CD4-positive, alpha-beta memory T cell (primary cell): ENCODE results near the gene CLTRN. TPM values are rescaled to one million over a fixed set of nuclear protein-coding genes. Genes with fewer than 3 reads are reported as not detected.

Experiments
- CTCF ChIA-PET: fragments of 350-600 bp; sonication (Branson Sonifier 250); formaldehyde crosslinking; loops from one replicate; lab custom pipeline; 2021; ENCODE audit warnings: inconsistent platforms; ENCODE audit not compliant: partially characterized antibody; lab: Charles Lee
- POLR2A ChIA-PET: fragments of 350-600 bp; sonication (Branson Sonifier 250); formaldehyde crosslinking; loops from one replicate; lab custom pipeline; 2021; ENCODE audit not compliant: partially characterized antibody; lab: Charles Lee
- DNase-seq, 5 donors: peaks; one replicate each; pipeline versions ENCODE4 v3.0.0 to v3.0.0-alpha.2; 2020 to 2022; ENCODE audit warnings: mixed read lengths in 1 of 5
- H3K27ac ChIP-seq: one replicate; pipeline ENCODE4 v1.7.0; 2013; ENCODE audit warnings: low read depth, low read length
- H3K27me3 ChIP-seq: 2 replicates; pipeline ENCODE4 v1.7.0; 2013; ENCODE audit warnings: mild to moderate bottlenecking, low read length, moderate library complexity; ENCODE audit not compliant: insufficient read depth
- H3K36me3 ChIP-seq: 2 replicates; pipeline ENCODE4 v1.7.0; 2013; ENCODE audit warnings: mild to moderate bottlenecking, low read length, moderate library complexity; ENCODE audit not compliant: insufficient read depth
- H3K4me1 ChIP-seq: 2 replicates; pipeline ENCODE4 v1.7.0; 2013; ENCODE audit warnings: mild to moderate bottlenecking, low read length, moderate library complexity; ENCODE audit not compliant: insufficient read depth
- H3K4me3 ChIP-seq, 2 donors: one replicate each; pipeline ENCODE4 v1.7.0; 2013; ENCODE audit warnings: low read length in 2 of 2, mild to moderate bottlenecking in 1 of 2
- H3K9me3 ChIP-seq, 2 donors: one replicate each; pipeline ENCODE4 v1.7.0; 2013; ENCODE audit warnings: low read length in 2 of 2, control low read depth in 1 of 2; ENCODE audit not compliant: control insufficient read depth in 1 of 2
- H3K27ac Mint-ChIP-seq, 7 donors: one replicate each; pipeline ENCODE4 v1.8.0; 2020 to 2021; ENCODE audit warnings: mixed read lengths in 7 of 7, mild to moderate bottlenecking in 6 of 7, inconsistent platforms in 3 of 7, moderate library complexity in 3 of 7
- H3K27me3 Mint-ChIP-seq, 2 donors: one replicate each; pipeline ENCODE4 v1.8.0; 2020 to 2021; ENCODE audit warnings: mixed read lengths in 2 of 2
- H3K36me3 Mint-ChIP-seq, 2 donors: one replicate each; pipeline ENCODE4 v1.8.0; 2020 to 2021; ENCODE audit warnings: mixed read lengths in 2 of 2, inconsistent platforms in 1 of 2, mild to moderate bottlenecking in 1 of 2
- H3K4me1 Mint-ChIP-seq, 4 donors: one replicate each; pipeline ENCODE4 v1.8.0; 2020 to 2021; ENCODE audit warnings: mixed read lengths in 4 of 4, mild to moderate bottlenecking in 1 of 4
- H3K4me3 Mint-ChIP-seq, 8 donors: one replicate each; pipeline ENCODE4 v1.8.0; 2020 to 2021; ENCODE audit warnings: mixed read lengths in 8 of 8, mild to moderate bottlenecking in 7 of 8, moderate library complexity in 6 of 8, inconsistent platforms in 3 of 8
- H3K9me3 Mint-ChIP-seq, 8 donors: one replicate each; pipeline ENCODE4 v1.8.0; 2020 to 2021; ENCODE audit warnings: mixed read lengths in 8 of 8, mild to moderate bottlenecking in 5 of 8, inconsistent platforms in 3 of 8, moderate library complexity in 1 of 8
- intact Hi-C: fragments of 100-400 bp; cut with micrococcal nuclease; formaldehyde crosslinking; loops from one replicate; pipeline ENCODE4 v1.15.1; 2023
- polyA plus RNA-seq, 2 donors: library from polyadenylated mRNA; unstranded; fragments of 300-500 nt; fragmentation: Illumina TruSeq; gene quantifications; one replicate each; pipeline ENCODE4 v1.2.3, GENCODE V29; 2021
- total RNA-seq, 2 experiments: library from RNA; stranded (reverse); gene quantifications; one replicate each; pipeline ENCODE4 v1.2.3, GENCODE V29; 2021

CLTRN gene
- total and polyA plus RNA-seq, 4 experiments from 2014 or later: 0.33 to 0.97 TPM; not detected in 2

GRCh38 chrX:15631637-15632036, 33.0 kb downstream of the CLTRN start:
- no peaks in the 10 kb centered on the region for H3K9me3 ChIP-seq
- Mint-ChIP-seq H3K9me3 (peaks cover 0 to 4% (median 0%) of the 10 kb centered on the region in 8 donors), H3K4me1 (peaks cover 0 to 3% (median 0%) of the 10 kb centered on the region in 4 donors), H3K36me3 (no peaks in the 10 kb centered on the region), H3K27ac (no peak overlapping the region), H3K27me3 (peaks cover 5 to 15% of the 10 kb centered on the region in 2 donors), H3K4me3 (no peak overlapping the region)
- ChIA-PET POLR2A (no interaction called here), CTCF (no interaction called here)
- no peak overlapping the region for H3K27ac ChIP-seq
- no peak overlapping the region for H3K4me3 ChIP-seq
- H3K4me1 ChIP-seq: no peaks in the 10 kb centered on the region
- no peaks in the 10 kb centered on the region for H3K36me3 ChIP-seq
- H3K27me3 ChIP-seq: no peaks in the 10 kb centered on the region
- intact Hi-C loops: no loop called here
- no peak for DNase-seq

- no peaks in the 10 kb centered on the region for H3K9me3 ChIP-seq
- intact Hi-C loops: no loop called here
- Mint-ChIP-seq H3K9me3 (peaks cover 0 to 6% (median 0%) of the 10 kb centered on the region in 8 donors), H3K27ac (no peak overlapping the region), H3K36me3 (no peaks in the 10 kb centered on the region), H3K27me3 (peaks cover 0 to 3% of the 10 kb centered on the region in 2 donors), H3K4me1 (no peaks in the 10 kb centered on the region), H3K4me3 (no peak overlapping the region)
- POLR2A ChIA-PET: no interaction called here
- H3K27ac ChIP-seq: no peak overlapping the region
- CTCF ChIA-PET: no interaction called here
- H3K27me3 ChIP-seq: no peaks in the 10 kb centered on the region
- no peak overlapping the region for H3K4me3 ChIP-seq
- H3K4me1 ChIP-seq: no peaks in the 10 kb centered on the region
- DNase-seq: no peak
- no peaks in the 10 kb centered on the region for H3K36me3 ChIP-seq
These were observed 41.6 kb downstream of the CLTRN start for GRCh38 chrX:15623054-15623453.

- Mint-ChIP-seq H3K9me3 (peaks cover 0 to 3% (median 0%) of the 10 kb centered on the region in 8 donors), H3K4me3 (no peak overlapping the region), H3K27ac (no peak overlapping the region), H3K27me3 (peaks cover 0 to 3% of the 10 kb centered on the region in 2 donors), H3K4me1 (no peaks in the 10 kb centered on the region), H3K36me3 (no peaks in the 10 kb centered on the region)
- intact Hi-C loops: no loop called here
- H3K27me3 ChIP-seq: no peaks in the 10 kb centered on the region
- CTCF ChIA-PET: no interaction called here
- H3K27ac ChIP-seq: no peak overlapping the region
- no peaks in the 10 kb centered on the region for H3K9me3 ChIP-seq
- POLR2A ChIA-PET: no interaction called here
- H3K4me3 ChIP-seq: no peak overlapping the region
- H3K4me1 ChIP-seq: no peaks in the 10 kb centered on the region
- H3K36me3 ChIP-seq: no peaks in the 10 kb centered on the region
- DNase-seq: no peak
These were observed 45.4 kb downstream of the CLTRN start for GRCh38 chrX:15619053-15619755.

- Mint-ChIP-seq H3K9me3 (peaks cover 0 to 2% (median 0%) of the 10 kb centered on the region in 8 donors), H3K4me3 (no peak overlapping the region), H3K27me3 (peaks cover 0 to 3% of the 10 kb centered on the region in 2 donors), H3K4me1 (no peaks in the 10 kb centered on the region), H3K36me3 (no peaks in the 10 kb centered on the region), H3K27ac (no peak overlapping the region)
- CTCF ChIA-PET: no interaction called here
- no peaks in the 10 kb centered on the region for H3K36me3 ChIP-seq
- no peaks in the 10 kb centered on the region for H3K9me3 ChIP-seq
- no peak overlapping the region for H3K4me3 ChIP-seq
- H3K27ac ChIP-seq: no peak overlapping the region
- POLR2A ChIA-PET: no interaction called here
- no peaks in the 10 kb centered on the region for H3K4me1 ChIP-seq
- intact Hi-C loops: no loop called here
- no peaks in the 10 kb centered on the region for H3K27me3 ChIP-seq
- no peak for DNase-seq
These were observed 47.5 kb downstream of the CLTRN start for GRCh38 chrX:15617111-15617510.

GRCh38 chrX:15616531-15616930, 48.1 kb downstream of the CLTRN start:
- no peaks in the 10 kb centered on the region for H3K36me3 ChIP-seq
- H3K4me1 ChIP-seq: no peaks in the 10 kb centered on the region
- Mint-ChIP-seq H3K4me3 (no peak overlapping the region), H3K4me1 (no peaks in the 10 kb centered on the region), H3K36me3 (no peaks in the 10 kb centered on the region), H3K27ac (no peak overlapping the region), H3K9me3 (no peaks in the 10 kb centered on the region), H3K27me3 (peaks cover 0 to 3% of the 10 kb centered on the region in 2 donors)
- no peaks in the 10 kb centered on the region for H3K9me3 ChIP-seq
- POLR2A ChIA-PET: no interaction called here
- intact Hi-C loops: no loop called here
- no peaks in the 10 kb centered on the region for H3K27me3 ChIP-seq
- no peak overlapping the region for H3K4me3 ChIP-seq
- CTCF ChIA-PET: no interaction called here
- DNase-seq: no peak
- no peak overlapping the region for H3K27ac ChIP-seq

GRCh38 chrX:15607067-15607466, 57.5 kb downstream of the CLTRN start:
- CTCF ChIA-PET: no interaction called here
- H3K4me1 ChIP-seq: no peaks in the 10 kb centered on the region
- H3K36me3 ChIP-seq: no peaks in the 10 kb centered on the region
- intact Hi-C loops: no loop called here
- no peak overlapping the region for H3K27ac ChIP-seq
- H3K9me3 ChIP-seq: no peaks in the 10 kb centered on the region
- no peak overlapping the region for H3K4me3 ChIP-seq
- POLR2A ChIA-PET: no interaction called here
- H3K36me3 Mint-ChIP-seq: no peaks in the 10 kb centered on the region
- no peaks in the 10 kb centered on the region for H3K4me1 Mint-ChIP-seq
- H3K27me3 Mint-ChIP-seq: peaks cover 6 to 8% of the 10 kb centered on the region in 2 donors
- no peak for DNase-seq
- no peaks in the 10 kb centered on the region for H3K9me3 Mint-ChIP-seq
- no peak overlapping the region for H3K4me3 Mint-ChIP-seq
- H3K27ac Mint-ChIP-seq: no peak overlapping the region
- no peaks in the 10 kb centered on the region for H3K27me3 ChIP-seq

GRCh38 chrX:15606136-15606535, 58.5 kb downstream of the CLTRN start:
- H3K4me1 Mint-ChIP-seq: no peaks in the 10 kb centered on the region
- DNase-seq: no peak
- no peaks in the 10 kb centered on the region for H3K36me3 Mint-ChIP-seq
- no peaks in the 10 kb centered on the region for H3K9me3 Mint-ChIP-seq
- Histone ChIP-seq H3K9me3 (no peaks in the 10 kb centered on the region), H3K4me1 (no peaks in the 10 kb centered on the region), H3K27me3 (no peaks in the 10 kb centered on the region), H3K4me3 (no peak overlapping the region), H3K27ac (no peak overlapping the region), H3K36me3 (no peaks in the 10 kb centered on the region)
- ChIA-PET POLR2A (no interaction called here), CTCF (no interaction called here)
- H3K27me3 Mint-ChIP-seq: peaks cover 6 to 10% of the 10 kb centered on the region in 2 donors
- H3K4me3 Mint-ChIP-seq: no peak overlapping the region
- intact Hi-C loops: no loop called here
- H3K27ac Mint-ChIP-seq: no peak overlapping the region
